ENCODE data around the gene CATSPERZ.
"Not testable (repeated sequence)": the region's sequence is repeated elsewhere in the genome, so short reads cannot be mapped to it uniquely, and the experiment has no call there.

CATSPERZ gene

DNA sequence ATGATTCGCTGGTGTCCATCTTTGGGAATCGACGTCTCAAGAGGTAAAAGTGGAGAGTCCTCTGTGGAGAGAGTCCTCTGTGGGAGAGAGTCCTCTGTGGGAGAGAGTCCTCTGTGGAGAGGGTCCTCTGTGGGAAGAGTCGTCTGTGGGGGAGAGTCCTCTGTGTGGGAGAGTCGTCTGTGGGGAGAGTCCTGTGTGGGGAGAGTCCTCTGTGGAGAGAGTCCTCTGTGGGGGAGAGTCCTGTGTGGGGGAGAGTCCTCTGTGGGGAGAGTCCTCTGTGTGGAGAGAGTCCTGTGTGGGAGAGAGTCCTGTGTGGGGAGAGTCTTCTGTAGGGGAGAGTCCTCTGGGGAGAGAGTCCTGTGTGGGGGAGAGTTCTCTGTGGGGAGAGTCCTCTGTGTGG lies 20.9 kb downstream of the CATSPERZ start:
- no peak for DNase-seq (ENCODE audit: low spot score)

DNA sequence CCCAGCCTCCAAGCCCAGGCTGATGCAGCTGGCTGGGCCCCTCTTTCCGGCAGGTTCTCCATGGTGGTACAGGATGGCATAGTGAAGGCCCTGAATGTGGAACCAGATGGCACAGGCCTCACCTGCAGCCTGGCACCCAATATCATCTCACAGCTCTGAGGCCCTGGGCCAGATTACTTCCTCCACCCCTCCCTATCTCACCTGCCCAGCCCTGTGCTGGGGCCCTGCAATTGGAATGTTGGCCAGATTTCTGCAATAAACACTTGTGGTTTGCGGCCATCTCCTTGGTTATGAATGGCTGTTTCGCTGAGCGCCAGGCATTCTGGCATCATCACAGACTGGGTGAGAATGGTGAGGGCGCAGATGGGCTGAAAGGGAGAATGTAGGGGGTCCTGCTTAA lies 21.4 kb downstream of the CATSPERZ start:
- DNase-seq (ENCODE audit: low spot score): no peak

DNA sequence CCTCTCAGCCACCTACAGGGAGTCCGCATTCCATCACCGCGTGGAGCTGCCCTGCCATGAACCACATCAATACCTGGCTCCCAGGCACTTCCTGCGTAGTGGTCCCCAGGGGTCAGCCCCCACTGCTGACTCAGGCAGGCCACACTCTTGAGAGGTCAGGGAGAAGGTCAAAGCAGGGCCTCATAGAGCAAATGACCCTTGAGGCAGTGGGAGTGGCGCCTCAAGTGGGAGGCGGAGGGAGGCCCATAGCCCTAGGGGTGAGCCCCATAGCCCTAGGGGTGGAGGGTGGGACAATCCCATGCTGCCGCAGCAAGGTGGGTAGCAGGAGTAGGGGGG lies 22.7 kb downstream of the CATSPERZ start:
- no peak for DNase-seq (ENCODE audit: low spot score)

DNA sequence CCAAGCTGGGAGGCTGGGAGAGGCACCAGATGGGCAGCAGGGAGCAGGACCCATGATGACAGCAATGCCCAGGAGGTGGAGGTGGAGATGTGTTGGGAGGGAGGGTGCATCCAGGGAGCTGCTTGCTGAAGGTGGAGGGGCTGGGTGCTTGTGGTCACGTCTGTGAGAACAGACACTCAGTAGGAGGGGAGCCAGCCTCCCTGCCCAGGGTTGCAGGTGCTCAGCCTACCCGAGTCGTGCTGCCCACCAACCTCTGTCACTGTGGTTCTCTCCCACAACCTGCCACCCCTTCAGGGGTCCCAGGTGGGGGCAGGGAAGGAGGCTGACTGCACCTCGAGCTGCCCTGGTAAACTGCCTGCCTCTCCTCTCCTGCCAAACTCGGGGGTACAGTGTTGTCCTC lies 23.2 kb downstream of the CATSPERZ start:
- no peak for DNase-seq (ENCODE audit: low spot score)

DNA sequence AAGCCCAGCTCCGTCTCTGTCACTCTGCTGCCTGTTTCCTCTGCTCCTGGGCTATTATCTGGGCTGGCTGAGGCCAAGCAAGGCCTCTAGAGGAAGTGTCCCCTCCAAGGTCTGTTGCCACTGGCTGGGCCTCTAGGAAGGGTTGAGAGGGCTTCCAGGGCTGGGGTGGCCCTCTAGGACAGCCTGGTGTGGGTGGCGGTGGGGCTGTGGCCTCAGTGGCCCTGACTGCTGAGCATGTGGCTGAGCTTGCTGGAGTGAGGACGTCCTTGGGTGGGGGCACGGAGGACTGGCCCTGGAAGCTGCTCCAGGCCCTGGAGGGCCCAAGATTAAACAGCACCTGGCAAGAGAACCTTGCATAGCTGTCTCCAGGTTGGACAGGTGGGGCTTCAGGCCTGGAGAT lies 23.8 kb downstream of the CATSPERZ start:
- not testable (repeated sequence) for DNase-seq (ENCODE audit: low spot score)

DNA sequence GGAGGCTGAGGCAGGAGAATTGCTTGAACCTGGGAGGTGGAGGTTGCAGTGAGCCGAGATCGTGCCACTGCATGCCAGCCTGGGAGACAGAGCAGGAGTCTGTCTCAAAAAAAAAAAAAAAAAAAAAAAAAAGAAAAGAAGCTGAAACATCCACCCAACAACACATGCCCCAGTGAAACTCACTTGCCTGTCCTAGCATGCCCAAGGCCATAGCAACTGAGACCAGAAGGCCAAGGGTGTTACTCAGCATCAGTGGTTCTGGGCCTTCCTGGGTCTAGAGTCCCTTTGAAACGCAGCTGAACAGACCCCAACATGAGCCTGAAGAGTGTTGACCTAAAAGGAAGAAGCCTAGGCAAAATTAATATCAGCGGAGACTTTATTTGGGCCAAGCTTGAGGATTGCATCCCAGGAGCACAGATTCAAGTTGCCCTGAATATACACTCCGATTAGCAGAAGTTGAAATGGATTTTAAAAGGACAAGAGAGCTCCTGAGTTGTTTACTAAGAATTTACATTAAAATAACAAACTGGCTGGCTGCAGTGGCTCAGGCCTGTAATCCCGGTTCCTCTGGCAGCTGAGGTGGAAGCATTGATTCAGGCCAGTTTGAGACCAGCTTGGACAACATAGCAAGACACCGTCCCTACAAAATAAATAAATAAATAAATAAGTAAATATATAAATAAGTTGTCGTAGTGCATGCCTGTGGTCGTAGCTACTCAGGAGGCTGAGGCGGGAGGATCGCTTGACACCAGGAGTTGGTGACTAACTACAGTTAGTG lies 24.7 kb downstream of the CATSPERZ start:
- DNase-seq (ENCODE audit: low spot score): no peak

DNA sequence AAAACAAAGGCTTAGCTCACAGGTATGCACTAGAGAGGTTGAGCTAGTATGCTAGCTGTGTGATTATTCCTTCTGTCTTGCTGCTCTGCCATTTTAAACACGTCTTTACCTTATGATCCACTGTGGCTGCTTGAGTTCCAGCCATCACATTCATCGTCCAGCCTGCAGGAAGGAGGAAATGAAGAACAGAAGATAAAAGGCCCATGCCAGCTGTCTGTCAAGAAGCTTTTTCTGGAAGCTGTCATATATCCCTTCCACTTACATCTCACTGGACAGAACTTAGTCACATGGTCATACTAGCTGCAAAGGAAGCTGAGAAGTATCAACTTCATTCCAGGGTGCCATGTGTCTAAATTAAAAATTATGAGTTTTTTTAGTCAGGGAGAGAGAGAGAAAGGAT lies 27.2 kb downstream of the CATSPERZ start:
- DNase-seq (ENCODE audit: low spot score): no peak

DNA sequence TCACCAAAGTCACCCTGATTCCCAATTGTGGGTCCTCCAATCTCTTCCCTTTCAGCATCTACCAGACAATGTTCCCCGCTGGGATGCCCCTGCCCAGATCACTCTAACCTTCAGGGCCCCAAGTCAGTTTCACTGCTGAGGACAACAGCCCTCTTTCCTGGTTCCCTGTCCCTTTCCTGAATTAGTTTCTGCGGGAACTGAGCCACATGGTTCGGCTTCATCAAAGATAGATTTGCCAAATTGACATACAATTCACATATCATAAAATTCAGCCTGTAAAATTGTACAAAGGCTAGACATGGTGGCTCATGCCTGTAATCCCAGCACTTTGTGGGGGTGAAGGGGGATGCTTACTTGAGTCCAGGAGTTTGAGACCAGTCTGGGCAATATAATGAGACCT lies 27.8 kb downstream of the CATSPERZ start:
- DNase-seq (ENCODE audit: low spot score): no peak

DNA sequence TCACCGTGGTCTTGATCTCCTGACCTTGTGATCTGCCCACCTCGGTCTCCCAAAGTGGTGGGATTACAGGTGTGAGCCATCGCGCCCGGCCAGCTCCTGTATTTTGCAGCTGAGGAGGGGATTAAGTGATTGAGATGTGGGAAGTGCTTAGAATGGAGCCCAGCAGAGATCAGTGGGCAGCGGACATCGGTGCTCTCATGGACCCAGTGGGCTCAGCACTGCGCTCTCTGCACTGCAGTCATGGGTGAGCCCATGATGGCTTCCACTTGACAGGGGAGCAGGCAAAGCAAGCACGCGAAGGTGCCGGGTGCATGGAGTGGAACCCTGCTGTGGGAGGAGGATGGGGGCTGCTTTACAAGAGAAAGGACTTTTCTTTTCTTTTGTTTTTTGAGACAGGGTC lies 30.7 kb downstream of the CATSPERZ start:
- no peak for DNase-seq (ENCODE audit: low spot score)

DNA sequence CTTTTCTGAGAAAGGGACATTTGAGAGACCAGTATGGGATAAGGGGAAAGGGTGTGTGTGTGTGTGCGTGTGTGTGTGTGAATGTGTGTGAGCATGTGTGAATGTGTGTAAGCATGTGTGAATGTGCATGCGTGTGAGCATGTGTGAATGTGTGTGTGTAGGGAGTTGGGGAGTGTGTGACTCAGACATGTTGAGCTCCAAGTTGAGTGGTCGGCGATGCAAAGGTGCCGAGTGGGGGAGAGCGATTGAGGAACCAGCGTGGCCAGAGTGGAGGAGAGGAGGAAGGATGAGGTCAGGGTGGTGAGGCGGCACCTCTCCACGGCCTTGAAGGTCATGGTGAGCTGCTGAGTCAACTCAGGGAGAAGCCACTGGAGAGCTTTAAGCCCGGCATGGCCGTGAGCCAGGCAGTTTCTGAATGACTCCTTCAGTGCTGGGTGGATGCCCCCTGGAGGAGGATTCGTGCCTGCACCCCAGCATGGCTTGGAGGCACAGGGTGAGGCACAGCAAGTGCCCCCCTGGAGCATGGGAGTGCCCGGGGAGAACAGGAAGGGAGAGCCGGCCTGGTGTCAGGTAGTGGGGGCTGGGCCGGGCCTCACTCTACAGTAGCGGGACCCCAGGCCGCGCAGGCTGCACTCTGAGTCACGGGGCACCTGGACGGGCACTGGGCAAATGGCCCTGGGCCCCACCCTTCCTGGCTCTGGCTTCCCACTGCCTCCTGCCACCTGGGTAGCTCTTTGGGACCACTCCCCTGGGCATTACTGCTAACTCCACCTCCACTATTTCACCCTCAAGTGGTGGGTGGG lies 31.6 kb downstream of the CATSPERZ start:
- no peak for DNase-seq (ENCODE audit: low spot score)

DNA sequence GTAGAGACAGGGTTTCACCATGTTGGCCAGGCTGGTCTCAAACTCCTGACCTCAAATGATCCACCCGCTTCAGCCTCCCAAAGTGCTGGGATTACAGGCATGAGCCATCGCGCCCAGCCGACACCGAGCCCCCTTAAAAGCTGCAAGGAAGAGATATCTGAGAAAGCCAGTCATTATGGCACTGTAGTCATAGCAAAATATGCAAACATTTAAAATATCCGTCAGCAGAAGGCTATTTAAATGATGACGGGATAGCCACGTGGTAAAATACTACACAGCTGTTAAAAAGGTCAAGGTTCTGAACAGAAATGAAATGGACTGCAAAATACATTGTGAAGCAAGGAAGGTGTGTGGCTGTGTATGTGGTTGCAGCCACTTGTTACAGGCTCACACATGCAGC lies 33.4 kb downstream of the CATSPERZ start:
- DNase-seq (ENCODE audit: low spot score): no peak

DNA sequence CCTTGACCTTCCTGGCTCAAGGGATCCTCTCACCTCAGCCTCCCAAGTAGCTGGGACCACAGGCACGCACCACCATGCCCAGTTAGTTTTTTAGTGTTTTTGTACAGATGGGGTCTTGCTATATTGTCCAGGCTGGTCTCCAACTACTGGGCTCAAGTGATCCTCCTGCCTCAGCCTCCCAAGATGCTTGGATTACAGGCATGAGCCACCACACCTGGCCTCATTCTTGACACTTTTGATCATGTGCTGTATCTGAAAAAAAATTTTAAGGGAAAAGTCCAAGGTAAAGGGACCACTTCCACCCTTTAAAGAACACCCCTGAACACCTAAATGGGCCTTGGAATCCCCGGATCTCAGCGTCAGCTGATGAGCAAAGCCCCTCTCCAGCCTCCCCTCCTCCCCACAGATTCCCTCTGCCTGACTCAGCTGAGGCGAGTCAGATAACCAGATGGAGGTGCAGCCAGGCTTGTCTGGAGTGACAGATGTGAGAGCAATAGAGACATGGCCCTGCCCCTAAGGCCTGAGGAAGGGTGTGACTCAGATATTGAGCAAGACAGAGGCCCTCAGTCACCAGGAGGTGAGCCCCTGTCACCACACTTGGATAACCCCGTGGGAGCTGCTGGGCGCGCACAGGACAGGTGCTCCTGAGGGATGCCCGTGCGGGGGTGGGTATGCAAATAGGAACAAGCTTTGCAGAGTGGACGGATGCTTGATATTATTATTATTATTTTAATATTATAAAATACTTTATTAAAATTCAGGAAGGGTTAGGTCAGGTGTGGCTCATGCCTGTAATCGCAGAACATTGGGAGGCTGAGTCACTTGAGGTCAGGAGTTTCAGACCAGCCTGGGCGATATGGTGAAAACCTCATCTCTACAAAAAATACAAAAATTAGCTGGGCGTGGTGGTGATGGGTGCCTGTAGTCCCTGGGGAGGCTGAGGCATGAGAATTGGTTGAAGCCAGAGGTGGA lies 34.9 kb downstream of the CATSPERZ start:
- DNase-seq (ENCODE audit: low spot score): no peak

DNA sequence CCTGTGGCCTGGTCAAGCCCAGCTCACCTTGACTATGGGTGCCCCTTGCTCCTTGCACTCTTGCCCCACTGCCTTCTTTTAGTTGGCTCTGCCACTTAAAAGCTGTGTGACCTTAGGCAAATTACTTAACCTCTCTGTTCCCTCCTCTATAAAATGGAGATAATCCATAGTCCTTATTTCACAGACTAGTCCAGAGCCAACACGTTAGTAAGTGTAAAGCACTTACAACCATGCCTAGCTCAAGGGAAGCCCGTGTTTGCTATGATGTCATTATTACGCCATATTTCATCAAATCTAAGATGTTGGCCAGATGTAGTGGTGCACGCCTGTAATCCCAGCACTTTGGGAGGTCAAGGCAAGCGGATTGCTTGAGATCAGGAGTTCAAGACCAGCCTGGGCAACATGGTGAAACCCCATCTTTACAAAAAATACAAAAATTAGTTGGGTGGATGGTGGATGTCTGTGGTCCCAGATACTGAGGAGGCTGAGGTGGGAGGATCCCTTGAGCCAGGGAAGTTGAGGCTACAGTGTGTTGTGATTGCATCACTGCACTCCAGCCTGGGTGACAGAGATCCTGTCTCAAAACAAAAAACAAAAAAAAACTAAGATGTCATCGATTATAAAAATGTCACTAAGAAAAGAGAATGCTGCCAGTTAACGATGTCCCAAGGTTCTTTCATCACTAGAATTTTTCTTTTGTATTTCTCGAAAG lies 37.5 kb downstream of the CATSPERZ start:
- no peak for DNase-seq (ENCODE audit: low spot score)

DNA sequence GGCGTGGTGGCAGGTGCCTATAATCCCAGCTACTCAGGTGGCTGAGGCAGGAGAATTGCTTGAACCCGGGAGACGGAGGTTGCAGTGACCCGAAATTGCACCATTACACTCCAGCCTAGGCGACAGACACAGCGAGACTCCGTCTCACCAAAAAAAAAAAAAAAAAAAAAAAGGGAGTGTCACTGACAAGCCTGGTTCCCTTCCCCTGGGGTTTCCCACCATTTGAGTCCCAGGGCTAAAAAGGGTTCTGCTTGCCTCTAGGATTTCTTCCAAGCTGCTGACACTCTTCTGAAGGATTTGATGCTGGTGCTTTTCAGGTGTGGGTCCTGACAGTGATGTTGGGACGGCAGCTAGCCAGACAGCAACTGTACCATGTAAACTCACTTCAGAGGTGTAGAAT lies 38.6 kb downstream of the CATSPERZ start:
- DNase-seq (ENCODE audit: low spot score): no peak

DNA sequence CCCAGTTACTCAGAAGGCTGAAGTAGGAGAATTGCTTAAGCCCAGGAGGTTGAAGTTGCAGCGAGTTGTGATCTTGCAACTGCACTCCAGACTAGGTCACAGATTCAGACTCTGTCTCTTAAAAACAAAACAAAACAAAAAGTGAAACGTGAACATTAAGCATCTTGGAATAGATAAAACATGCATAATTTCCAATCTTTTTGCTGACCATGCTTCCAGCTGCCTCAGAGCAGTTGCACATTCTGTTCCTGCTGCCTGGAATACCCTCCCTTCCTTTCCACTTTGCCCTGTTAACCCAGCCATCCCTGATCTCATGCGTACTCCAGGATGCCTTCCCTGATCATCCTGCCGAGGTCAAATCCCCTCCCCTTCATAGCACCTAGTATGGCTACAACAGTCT lies 39.1 kb downstream of the CATSPERZ start:
- DNase-seq (ENCODE audit: low spot score): no peak

DNA sequence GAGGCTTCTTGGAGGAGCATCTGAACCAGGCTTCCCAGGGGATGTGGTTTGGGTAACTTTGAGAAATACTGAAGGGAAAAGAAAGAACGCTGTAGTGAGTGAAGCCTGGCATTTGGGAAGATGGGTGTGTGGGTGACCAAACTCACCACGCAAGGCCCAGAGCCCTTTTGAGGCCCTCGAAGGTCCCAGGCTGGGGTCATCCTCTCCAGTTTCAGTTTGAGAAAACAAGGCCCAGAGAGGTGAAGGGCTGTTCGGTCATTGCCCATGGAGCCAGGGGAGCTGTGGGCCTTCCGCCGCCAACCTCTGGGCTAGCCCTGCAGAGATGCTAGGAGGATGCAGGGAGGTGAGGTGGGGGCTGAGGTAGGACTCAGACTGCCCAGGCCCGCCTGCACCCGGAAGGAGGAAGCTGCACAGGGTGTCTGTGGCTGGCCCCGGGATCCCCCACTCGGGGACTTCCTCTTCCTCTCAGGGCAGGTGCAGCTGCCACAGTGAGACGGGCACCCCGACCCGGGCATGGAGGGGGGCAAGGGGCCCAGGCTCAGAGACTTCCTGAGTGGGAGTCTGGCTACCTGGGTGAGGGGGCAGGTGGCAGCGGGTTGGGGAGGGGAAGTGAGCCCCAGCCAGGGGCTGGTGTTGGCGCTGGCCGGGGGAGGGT lies 39.7 kb downstream of the CATSPERZ start, which contains the start of gene CCDC88B:
Gene CCDC88B, plus strand, starts transcription at position 451 of the 655 bp plus-strand sequence. Its CDS starts 63 bp downstream, at position 514.
- DNase-seq (ENCODE audit: low spot score): no peak

DNA sequence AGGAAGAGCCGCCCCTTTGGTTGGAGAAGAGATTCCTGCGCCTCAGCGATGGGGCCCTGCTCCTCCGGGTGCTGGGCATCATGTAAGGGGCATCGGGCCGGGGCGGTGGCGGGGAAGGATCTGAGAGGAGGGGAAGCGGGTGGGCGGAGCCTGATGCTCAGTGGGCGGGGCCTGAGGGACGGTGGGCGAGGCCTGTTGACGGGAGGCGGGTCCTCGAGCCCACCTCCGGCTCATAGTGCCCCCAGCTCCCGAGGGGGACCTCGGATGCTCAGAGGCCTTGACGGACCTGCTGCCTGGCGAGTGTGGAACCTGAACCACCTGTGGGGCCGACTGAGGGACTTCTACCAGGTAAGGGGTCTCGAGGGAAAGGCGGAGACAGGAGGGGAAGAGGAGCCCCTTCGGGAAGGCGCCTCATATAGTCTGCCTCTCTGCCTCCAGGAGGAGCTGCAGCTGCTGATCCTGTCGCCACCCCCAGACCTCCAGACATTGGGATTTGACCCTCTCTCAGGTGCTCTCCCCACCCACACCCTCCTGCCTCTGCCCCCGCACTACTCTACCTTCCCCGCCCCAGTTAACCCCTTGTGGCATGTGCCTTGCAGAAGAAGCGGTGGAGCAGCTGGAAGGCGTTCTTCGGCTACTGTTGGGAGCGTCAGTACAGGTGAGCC lies 40.6 kb downstream of the CATSPERZ start:
- DNase-seq (ENCODE audit: low spot score): no peak

DNA sequence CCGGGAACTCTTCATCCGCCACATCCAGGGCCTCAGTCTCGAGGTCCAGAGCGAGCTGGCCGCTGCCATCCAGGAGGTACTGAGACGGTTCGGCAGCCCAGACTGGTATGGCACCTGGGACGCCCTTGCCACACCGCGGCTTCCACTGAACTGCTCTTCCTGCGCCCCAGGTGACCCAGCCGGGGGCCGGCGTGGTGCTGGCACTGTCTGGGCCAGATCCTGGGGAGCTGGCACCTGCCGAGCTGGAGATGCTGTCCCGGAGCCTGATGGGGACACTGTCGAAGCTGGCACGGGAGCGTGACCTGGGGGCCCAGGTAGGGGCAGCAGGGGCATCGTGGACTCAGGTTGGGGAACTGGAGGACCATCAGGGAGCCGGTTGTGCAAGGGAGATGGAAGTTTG lies 41.3 kb downstream of the CATSPERZ start:
- DNase-seq (ENCODE audit: low spot score): no peak

DNA sequence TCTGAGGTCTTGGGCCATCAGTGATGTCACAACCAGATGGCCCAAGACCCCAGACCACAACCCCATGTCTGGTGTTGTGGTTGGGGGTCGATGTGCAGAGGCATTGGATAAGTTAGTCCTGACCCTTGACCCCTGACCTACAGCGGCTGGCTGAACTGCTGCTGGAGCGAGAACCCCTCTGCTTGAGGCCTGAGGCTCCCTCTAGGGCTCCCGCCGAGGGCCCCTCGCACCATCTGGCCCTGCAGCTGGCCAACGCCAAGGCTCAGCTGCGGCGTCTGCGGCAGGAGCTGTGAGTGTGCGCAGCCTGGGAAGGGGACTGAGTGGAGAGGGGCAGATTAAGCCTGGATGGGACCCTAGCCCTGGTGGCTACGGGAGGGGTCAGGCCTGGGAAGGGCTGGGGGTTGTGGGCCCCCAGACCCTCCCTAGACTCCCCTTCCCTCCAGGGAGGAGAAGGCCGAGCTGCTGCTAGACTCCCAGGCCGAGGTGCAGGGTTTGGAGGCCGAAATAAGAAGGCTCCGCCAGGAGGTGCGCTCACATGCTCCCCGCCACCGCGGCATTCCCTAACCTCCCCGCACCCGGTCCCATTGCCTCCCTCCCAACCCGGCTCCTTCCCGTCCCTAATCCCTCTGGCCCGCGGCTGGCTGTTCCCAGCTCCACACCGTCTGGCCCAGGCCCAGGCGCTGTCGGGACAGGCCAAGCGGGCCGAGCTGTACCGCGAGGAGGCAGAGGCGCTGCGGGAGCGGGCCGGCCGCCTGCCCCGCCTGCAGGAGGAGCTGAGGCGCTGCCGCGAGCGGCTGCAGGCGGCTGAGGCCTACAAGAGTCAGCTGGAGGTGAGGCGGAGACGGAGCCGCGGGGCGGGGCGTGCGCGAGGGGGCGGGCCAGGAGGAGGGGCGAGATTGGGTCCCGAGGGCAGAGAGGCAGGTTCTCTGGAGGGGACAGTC lies 42.0 kb downstream of the CATSPERZ start:
- DNase-seq (ENCODE audit: low spot score): peak; percentile 90

Data from left forelimb (tissue), 1 donor.